Keratinocyte (primary cell): ENCODE measurements around the gene DNAH2. TPM values are rescaled to one million over a fixed set of nuclear protein-coding genes. Genes with fewer than 3 reads are reported as not detected.

Experiments used
- DNase-seq: peaks from one replicate; pipeline ENCODE4 v3.0.0-alpha.2; 2011; ENCODE audit warnings: low read depth, missing footprints, low spot score
- FAIRE-seq: peaks from 2 replicates; lab custom pipeline; 2011; peaks lifted over from hg19 to GRCh38; lab: Jason Lieb, UNC
- H2AFZ ChIP-seq: 2 replicates; pipeline ENCODE4 v1.6.0; 2012; ENCODE audit warnings: low read length, control low read depth, inconsistent platforms; ENCODE audit not compliant: control insufficient read depth
- H3K27ac ChIP-seq: 2 replicates; pipeline ENCODE4 v1.5.1; 2011; ENCODE audit warnings: low read length; ENCODE audit not compliant: control insufficient read depth, insufficient read depth
- H3K27me3 ChIP-seq: 3 replicates; pipeline ENCODE4 v1.6.0; 2011; ENCODE audit warnings: low read length; ENCODE audit not compliant: control insufficient read depth, insufficient read depth; ENCODE audit errors: extremely low read depth
- H3K36me3 ChIP-seq, 2 experiments: 2 replicates in 1 of 2; 3 replicates in 1 of 2; pipeline ENCODE4 v1.5.1; 2011; ENCODE audit warnings: low read length in 2 of 2, mild to moderate bottlenecking in 1 of 2; ENCODE audit not compliant: control insufficient read depth in 2 of 2, insufficient read depth in 2 of 2; ENCODE audit errors: extremely low read depth in 1 of 2
- H3K4me1 ChIP-seq: 3 replicates; pipeline ENCODE4 v1.5.1; 2011; ENCODE audit warnings: low read length; ENCODE audit not compliant: control insufficient read depth, insufficient read depth; ENCODE audit errors: extremely low read depth
- H3K4me2 ChIP-seq: 3 replicates; pipeline ENCODE4 v1.6.0; 2011; ENCODE audit warnings: low read depth, low read length; ENCODE audit not compliant: control insufficient read depth, insufficient read depth; ENCODE audit errors: extremely low read depth
- H3K4me3 ChIP-seq, 3 experiments: fragments of 200-600 bp in 1 of 3; sonication (generic) in 1 of 3; 2 replicates in 2 of 3; 3 replicates in 1 of 3; pipeline ENCODE4 v1.5.1; 2011 to 2016; ENCODE audit warnings: low read length in 3 of 3, mild to moderate bottlenecking in 3 of 3, control low read depth in 2 of 3, inconsistent platforms in 1 of 3, low read depth in 1 of 3, mixed read lengths in 1 of 3, mixed run types in 1 of 3, moderate library complexity in 1 of 3; ENCODE audit not compliant: control insufficient read depth in 2 of 3, insufficient read depth in 2 of 3; ENCODE audit errors: extremely low read depth in 1 of 3
- H3K79me2 ChIP-seq: 2 replicates; pipeline ENCODE4 v1.6.0; 2012; ENCODE audit warnings: low read length; ENCODE audit not compliant: control insufficient read depth, insufficient read depth
- H3K9ac ChIP-seq: 3 replicates; pipeline ENCODE4 v1.6.0; 2011; ENCODE audit warnings: low read length; ENCODE audit not compliant: control insufficient read depth, insufficient read depth; ENCODE audit errors: extremely low read depth
- H3K9me1 ChIP-seq: 3 replicates; pipeline ENCODE4 v1.6.0; 2011; ENCODE audit warnings: low read length; ENCODE audit not compliant: control insufficient read depth, insufficient read depth; ENCODE audit errors: extremely low read depth
- H3K9me3 ChIP-seq: 2 replicates; pipeline ENCODE4 v1.5.1; 2012; ENCODE audit warnings: low read depth, low read length; ENCODE audit not compliant: control insufficient read depth
- H4K20me1 ChIP-seq: 3 replicates; pipeline ENCODE4 v1.6.0; 2011; ENCODE audit warnings: low read length; ENCODE audit not compliant: control insufficient read depth, insufficient read depth; ENCODE audit errors: extremely low read depth
- CTCF ChIP-seq, 3 experiments: IDR thresholded peaks in 1 of 3; conservative IDR thresholded peaks in 1 of 3; optimal IDR thresholded peaks in 1 of 3; 2 replicates in 2 of 3; 3 replicates in 1 of 3; pipeline versions ENCODE3 to v1.5.1; 2011; ENCODE audit warnings: low read length in 3 of 3, mild to moderate bottlenecking in 3 of 3, moderate library complexity in 2 of 3, control low read depth in 1 of 3, inconsistent platforms in 1 of 3; ENCODE audit not compliant: insufficient read depth in 2 of 3; ENCODE audit errors: extremely low read depth in 1 of 3
- EZH2 ChIP-seq: IDR thresholded peaks from one replicate; pipeline ENCODE4 v1.6.1; 2012; ENCODE audit warnings: inconsistent platforms, mild to moderate bottlenecking, low read length, moderate library complexity
- dilution Hi-C: fragments of 300-500 bp; cut with MboI; formaldehyde crosslinking; loops from one replicate; pipeline ENCODE4 v1.7.0; 2020; ENCODE audit warnings: low sequenced_read_pairs; ENCODE audit not compliant: extremely low pct_ligation_motif_present
- polyA plus RNA-seq, 5 experiments: library from polyadenylated mRNA; depleted of rRNA in 3 of 5; stranded (reverse) in 3 of 5; stranded (forward) in 1 of 5; unstranded in 1 of 5; fragments of >200 nt; gene quantifications; 1 replicate in 1 of 5; 2 replicates in 3 of 5; 3 replicates in 1 of 5; pipeline versions ENCODE4 v1.2.1 to v1.2.3, GENCODE V29; 2011 to 2012; ENCODE audit warnings: missing spikeins in 2 of 5, low read depth in 1 of 5, low replicate concordance in 1 of 5

The DNAH2 gene
- polyA plus RNA-seq, 1 donor (not counting 4 experiments of a cell fraction or from before 2014, with no cell fraction given), result 0.13 TPM

GRCh38 chr17:7706631-7707354 lies 10.8 kb upstream of the DNAH2 start:
- dilution Hi-C loops, result no loop called here
- H3K79me2 ChIP-seq, result no peaks in the 10 kb centered on the region
- no peak overlapping the region for H3K9ac ChIP-seq
- peaks cover 24% of the 10 kb centered on the region for H3K4me1 ChIP-seq
- no peak overlapping the region for H3K4me3 ChIP-seq
- DNase-seq (no peak), FAIRE-seq (no peak)
- no peak overlapping the region for H3K27ac ChIP-seq
- H3K9me1 ChIP-seq, result no peaks in the 10 kb centered on the region
- peaks cover 6 to 12% of the 10 kb centered on the region in 2 experiments for H3K36me3 ChIP-seq
- no peak overlapping the region for H2AFZ ChIP-seq
- H4K20me1 ChIP-seq, result no peaks in the 10 kb centered on the region
- peaks cover 24% of the 10 kb centered on the region for H3K27me3 ChIP-seq
- TF ChIP-seq EZH2 (no peak), CTCF (optimal IDR thresholded peaks at IDR 0.05 in 1 of 3, IDR thresholded peaks at IDR 0.05 in 1 of 3, conservative IDR thresholded peaks at IDR 0.05 in 1 of 3; ENCODE audit: extremely low read depth in 1 of 3, insufficient read depth in 2 of 3, low read length in 3 of 3) (no peak)
- H3K4me2 ChIP-seq, result no peak overlapping the region
- no peaks in the 10 kb centered on the region for H3K9me3 ChIP-seq

- H3K27me3 ChIP-seq, result peaks cover 26% of the 10 kb centered on the region
- H3K27ac ChIP-seq, result no peak overlapping the region
- no peak overlapping the region for H3K4me3 ChIP-seq
- FAIRE-seq (no peak), DNase-seq (no peak)
- no peak overlapping the region for H3K9ac ChIP-seq
- peaks cover 24% of the 10 kb centered on the region for H3K4me1 ChIP-seq
- no peak for TF ChIP-seq CTCF (optimal IDR thresholded peaks at IDR 0.05 in 1 of 3, IDR thresholded peaks at IDR 0.05 in 1 of 3, conservative IDR thresholded peaks at IDR 0.05 in 1 of 3; ENCODE audit: extremely low read depth in 1 of 3, insufficient read depth in 2 of 3, low read length in 3 of 3)
- TF ChIP-seq EZH2, result no peak
- dilution Hi-C loops, result no loop called here
- no peak overlapping the region for H2AFZ ChIP-seq
- peaks cover 2 to 7% of the 10 kb centered on the region in 2 experiments for H3K36me3 ChIP-seq
- no peaks in the 10 kb centered on the region for H3K79me2 ChIP-seq
- H3K4me2 ChIP-seq, result no peak overlapping the region
- no peaks in the 10 kb centered on the region for H4K20me1 ChIP-seq
- H3K9me1 ChIP-seq, result no peaks in the 10 kb centered on the region
- H3K9me3 ChIP-seq, result no peaks in the 10 kb centered on the region
Observed at GRCh38 chr17:7707446-7707845, 10.1 kb upstream of the DNAH2 start.
